ENCODE data around the gene PRLR.

DNA sequence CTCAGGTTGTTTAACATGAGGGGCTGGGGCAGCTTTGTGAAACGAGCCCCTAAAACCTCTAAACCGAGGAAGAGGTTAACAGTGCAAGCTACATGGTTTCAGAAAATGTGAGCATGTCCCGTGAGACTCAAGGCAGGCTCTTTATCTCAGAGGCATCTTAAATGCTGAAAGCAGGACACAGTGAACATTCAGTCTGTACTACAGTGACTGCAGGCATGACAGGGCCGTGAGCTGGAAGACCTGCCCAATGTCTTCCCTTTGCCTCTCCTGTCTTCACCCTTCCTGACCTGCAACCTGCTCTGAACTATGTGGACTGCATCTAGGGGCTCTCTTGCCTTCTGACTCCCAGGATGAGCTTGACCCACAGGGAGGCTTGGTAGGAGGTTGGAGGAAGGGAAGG is 58.3 kb downstream of the PRLR start:
- no peak for TF ChIP-seq POLR2A (IDR thresholded peaks at IDR 0.05)
- TF ChIP-seq, protein P1, sequence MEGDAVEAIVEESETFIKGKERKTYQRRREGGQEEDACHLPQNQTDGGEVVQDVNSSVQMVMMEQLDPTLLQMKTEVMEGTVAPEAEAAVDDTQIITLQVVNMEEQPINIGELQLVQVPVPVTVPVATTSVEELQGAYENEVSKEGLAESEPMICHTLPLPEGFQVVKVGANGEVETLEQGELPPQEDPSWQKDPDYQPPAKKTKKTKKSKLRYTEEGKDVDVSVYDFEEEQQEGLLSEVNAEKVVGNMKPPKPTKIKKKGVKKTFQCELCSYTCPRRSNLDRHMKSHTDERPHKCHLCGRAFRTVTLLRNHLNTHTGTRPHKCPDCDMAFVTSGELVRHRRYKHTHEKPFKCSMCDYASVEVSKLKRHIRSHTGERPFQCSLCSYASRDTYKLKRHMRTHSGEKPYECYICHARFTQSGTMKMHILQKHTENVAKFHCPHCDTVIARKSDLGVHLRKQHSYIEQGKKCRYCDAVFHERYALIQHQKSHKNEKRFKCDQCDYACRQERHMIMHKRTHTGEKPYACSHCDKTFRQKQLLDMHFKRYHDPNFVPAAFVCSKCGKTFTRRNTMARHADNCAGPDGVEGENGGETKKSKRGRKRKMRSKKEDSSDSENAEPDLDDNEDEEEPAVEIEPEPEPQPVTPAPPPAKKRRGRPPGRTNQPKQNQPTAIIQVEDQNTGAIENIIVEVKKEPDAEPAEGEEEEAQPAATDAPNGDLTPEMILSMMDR (IDR thresholded peaks at IDR 0.05 in 4 of 5, conservative IDR thresholded peaks at IDR 0.05 in 1 of 5) = no peak

Data from gastrocnemius medialis (tissue), 4 donors.